Loucy (cell line): ENCODE data around the gene ITGB7.

Source experiments
- CTCF ChIP-seq: fragments of 200-600 bp; sonication (generic); conservative IDR thresholded peaks from 2 replicates; pipeline ENCODE4 v1.5.1; 2014; ENCODE audit warnings: mild to moderate bottlenecking, antibody characterized with exemption, low read length
- EZH2phosphoT487 ChIP-seq: fragments of 200-600 bp; IDR thresholded peaks from 2 replicates; pipeline ENCODE4 v1.6.1; 2018; ENCODE audit warnings: antibody characterized with exemption, mild to moderate bottlenecking, moderate library complexity, borderline replicate concordance

- TF ChIP-seq EZH2phosphoT487 (no peak), CTCF (no peak)
Observed at GRCh38 chr12:53223389-53224060, 16.5 kb upstream of the ITGB7 start.
